Chondrocyte (in vitro differentiated cells): ENCODE results near the gene CLTB. TPM values are rescaled to one million over a fixed set of nuclear protein-coding genes. Genes with fewer than 3 reads are reported as not detected.
A peak's percentile ranks its signal among the peaks of the same experiment; 100 is the strongest.

Experiments used
- DNase-seq: peaks from one replicate; pipeline ENCODE4 v3.0.0; 2021; ENCODE audit warnings: mixed read lengths, low spot score
- H3K27ac Mint-ChIP-seq: one replicate; pipeline ENCODE4 v1.8.0; 2021; ENCODE audit warnings: mild to moderate bottlenecking, moderate library complexity, mixed read lengths; ENCODE audit not compliant: unreplicated experiment
- H3K27me3 Mint-ChIP-seq: 2 replicates; pipeline ENCODE4 v1.8.0; 2021; ENCODE audit warnings: low read depth, mixed read lengths
- H3K36me3 Mint-ChIP-seq: 2 replicates; pipeline ENCODE4 v1.8.0; 2021; ENCODE audit warnings: low read depth, mixed read lengths
- H3K4me1 Mint-ChIP-seq: 2 replicates; pipeline ENCODE4 v1.8.0; 2021; ENCODE audit warnings: low read depth, mild to moderate bottlenecking, mixed read lengths
- H3K4me3 Mint-ChIP-seq: one replicate; pipeline ENCODE4 v1.8.0; 2021; ENCODE audit warnings: mild to moderate bottlenecking, moderate library complexity, mixed read lengths; ENCODE audit not compliant: unreplicated experiment
- H3K9me3 Mint-ChIP-seq: 2 replicates; pipeline ENCODE4 v1.8.0; 2021; ENCODE audit warnings: low read depth, mixed read lengths
- CTCF ChIP-seq: fragments of 200-600 bp; sonication (generic); IDR thresholded peaks from 2 replicates; pipeline ENCODE4 v1.5.0; 2021; ENCODE audit warnings: antibody characterized with exemption, mild to moderate bottlenecking, moderate library complexity
- long read RNA-seq: library from polyadenylated mRNA; stranded (forward); transcript quantifications from one replicate; pipeline ENCODE4 v2.0.0, GENCODE V29; 2021
- total RNA-seq: library from RNA; stranded (reverse); gene quantifications from 3 replicates; pipeline ENCODE4 v1.2.1, GENCODE V29; 2021

Gene CLTB
- total RNA-seq, result 63.8 to 85.6 TPM (median 65.3 TPM) in 3 replicates
- long read RNA-seq, transcript CLTB-202 (5 exons, 1,161 nt), result major isoform, 78 of 100 reads
- long read RNA-seq, partial matches to known transcripts, result 21 of 100 reads
- long read RNA-seq, other reads (novel, unspliced or antisense), result 1 of 100 reads

GRCh38 chr5:176415952-176416924, at the start of gene CLTB:
TSS of gene CLTB (minus strand) at chr5:176416539. CDS start at chr5:176416363, 176 bp downstream.
- no peaks in the 10 kb centered on the region for H3K36me3 Mint-ChIP-seq
- H3K27ac Mint-ChIP-seq, result peak within 1 kb of the TSS; percentile 49
- peaks cover 10% of the 10 kb centered on the region for H3K27me3 Mint-ChIP-seq

GRCh38 chr5:176463113-176463764, 46.9 kb upstream of the CLTB start:
- H3K4me3 Mint-ChIP-seq, result no peak overlapping the region

More at GRCh38 chr5:176415952-176416924, at the start of gene CLTB:
- H3K4me1 Mint-ChIP-seq, result peaks cover 49% of the 10 kb centered on the region
- peak; percentile 85 for TF ChIP-seq CTCF
- DNase-seq, result no peak
- peak within 1 kb of the TSS; percentile 75 for H3K4me3 Mint-ChIP-seq
- peaks cover 5% of the 10 kb centered on the region for H3K9me3 Mint-ChIP-seq

GRCh38 chr5:176461349-176461748, 45.0 kb upstream of the CLTB start:
- no peak for DNase-seq
- Mint-ChIP-seq H3K27ac (no peak overlapping the region), H3K4me3 (no peak overlapping the region), H3K27me3 (no peaks in the 10 kb centered on the region), H3K4me1 (peaks cover 35% of the 10 kb centered on the region), H3K36me3 (peaks cover 2% of the 10 kb centered on the region), H3K9me3 (no peaks in the 10 kb centered on the region)
- TF ChIP-seq CTCF, result no peak

More at GRCh38 chr5:176463113-176463764, 46.9 kb upstream of the CLTB start:
- no peak for DNase-seq
- Mint-ChIP-seq H3K9me3 (no peaks in the 10 kb centered on the region), H3K4me1 (peaks cover 40% of the 10 kb centered on the region), H3K27ac (no peak overlapping the region), H3K27me3 (no peaks in the 10 kb centered on the region), H3K36me3 (peaks cover 2% of the 10 kb centered on the region)
- no peak for TF ChIP-seq CTCF

GRCh38 chr5:176458904-176459561, 42.7 kb upstream of the CLTB start:
- Mint-ChIP-seq H3K27ac (peak overlapping the region; percentile 33), H3K27me3 (no peaks in the 10 kb centered on the region)

More at GRCh38 chr5:176458904-176459561, 42.7 kb upstream of the CLTB start:
- Mint-ChIP-seq H3K9me3 (no peaks in the 10 kb centered on the region), H3K36me3 (peaks cover 2% of the 10 kb centered on the region), H3K4me3 (no peak overlapping the region), H3K4me1 (peaks cover 26% of the 10 kb centered on the region)
- TF ChIP-seq CTCF, result no peak
- DNase-seq, result no peak
